ENCODE data around the gene TRMT1L.

The TRMT1L gene

DNA sequence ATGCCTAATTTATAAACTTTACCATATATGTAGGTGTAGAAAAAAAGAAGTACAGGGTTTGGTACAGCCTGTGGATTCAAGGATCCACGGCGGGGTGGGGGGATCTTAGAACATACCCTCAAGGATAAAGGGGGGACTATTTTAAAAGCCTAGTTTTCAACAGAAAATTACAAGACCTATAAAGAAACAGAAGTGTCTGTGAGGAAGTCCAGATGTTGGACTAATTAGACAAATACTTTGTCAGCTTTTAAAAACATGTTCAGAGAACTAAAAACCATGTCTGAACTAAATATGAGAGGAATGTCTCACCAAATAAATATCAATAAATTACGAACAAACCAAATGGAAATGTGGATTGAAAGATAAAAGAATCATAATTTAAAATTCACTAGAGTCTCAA, 51.6 kb downstream of the TRMT1L start:
- TF ChIP-seq, protein P1, sequence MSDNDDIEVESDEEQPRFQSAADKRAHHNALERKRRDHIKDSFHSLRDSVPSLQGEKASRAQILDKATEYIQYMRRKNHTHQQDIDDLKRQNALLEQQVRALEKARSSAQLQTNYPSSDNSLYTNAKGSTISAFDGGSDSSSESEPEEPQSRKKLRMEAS (IDR thresholded peaks at IDR 0.05) = no peak
- TF ChIP-seq USF1 (IDR thresholded peaks at IDR 0.05) = no peak

DNA sequence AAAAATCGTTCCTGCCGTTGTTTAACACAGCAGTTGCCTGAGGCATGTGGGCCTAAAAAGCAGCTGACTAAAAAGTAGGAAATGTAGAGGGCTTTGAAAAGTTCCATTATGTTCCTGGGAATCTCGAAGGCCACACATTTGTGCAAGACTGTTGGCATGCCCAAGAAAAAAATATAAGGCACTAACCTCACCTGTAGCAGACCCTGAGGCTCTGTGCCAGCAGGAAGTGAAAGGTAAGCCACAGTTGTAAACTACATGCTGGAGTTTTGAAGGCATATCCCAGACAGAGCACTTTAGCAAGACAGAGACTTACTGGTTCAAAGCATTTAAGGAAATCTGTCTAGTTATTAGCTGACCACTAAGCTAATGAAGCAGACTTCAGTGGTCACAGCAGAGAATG, 52.7 kb downstream of the TRMT1L start:
- TF ChIP-seq, protein P2, sequence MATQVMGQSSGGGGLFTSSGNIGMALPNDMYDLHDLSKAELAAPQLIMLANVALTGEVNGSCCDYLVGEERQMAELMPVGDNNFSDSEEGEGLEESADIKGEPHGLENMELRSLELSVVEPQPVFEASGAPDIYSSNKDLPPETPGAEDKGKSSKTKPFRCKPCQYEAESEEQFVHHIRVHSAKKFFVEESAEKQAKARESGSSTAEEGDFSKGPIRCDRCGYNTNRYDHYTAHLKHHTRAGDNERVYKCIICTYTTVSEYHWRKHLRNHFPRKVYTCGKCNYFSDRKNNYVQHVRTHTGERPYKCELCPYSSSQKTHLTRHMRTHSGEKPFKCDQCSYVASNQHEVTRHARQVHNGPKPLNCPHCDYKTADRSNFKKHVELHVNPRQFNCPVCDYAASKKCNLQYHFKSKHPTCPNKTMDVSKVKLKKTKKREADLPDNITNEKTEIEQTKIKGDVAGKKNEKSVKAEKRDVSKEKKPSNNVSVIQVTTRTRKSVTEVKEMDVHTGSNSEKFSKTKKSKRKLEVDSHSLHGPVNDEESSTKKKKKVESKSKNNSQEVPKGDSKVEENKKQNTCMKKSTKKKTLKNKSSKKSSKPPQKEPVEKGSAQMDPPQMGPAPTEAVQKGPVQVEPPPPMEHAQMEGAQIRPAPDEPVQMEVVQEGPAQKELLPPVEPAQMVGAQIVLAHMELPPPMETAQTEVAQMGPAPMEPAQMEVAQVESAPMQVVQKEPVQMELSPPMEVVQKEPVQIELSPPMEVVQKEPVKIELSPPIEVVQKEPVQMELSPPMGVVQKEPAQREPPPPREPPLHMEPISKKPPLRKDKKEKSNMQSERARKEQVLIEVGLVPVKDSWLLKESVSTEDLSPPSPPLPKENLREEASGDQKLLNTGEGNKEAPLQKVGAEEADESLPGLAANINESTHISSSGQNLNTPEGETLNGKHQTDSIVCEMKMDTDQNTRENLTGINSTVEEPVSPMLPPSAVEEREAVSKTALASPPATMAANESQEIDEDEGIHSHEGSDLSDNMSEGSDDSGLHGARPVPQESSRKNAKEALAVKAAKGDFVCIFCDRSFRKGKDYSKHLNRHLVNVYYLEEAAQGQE (IDR thresholded peaks at IDR 0.05; ENCODE audit: low read depth) = no peak
- no peak for TF ChIP-seq EGR1 (IDR thresholded peaks at IDR 0.05)
- TF ChIP-seq TEAD4 (IDR thresholded peaks at IDR 0.05) = no peak
- TF ChIP-seq FOXM1 (IDR thresholded peaks at IDR 0.05; ENCODE audit: borderline replicate concordance, low read depth) = no peak
- TF ChIP-seq EP300 (IDR thresholded peaks at IDR 0.05; ENCODE audit: borderline replicate concordance) = no peak
- no peak for TF ChIP-seq USF1 (IDR thresholded peaks at IDR 0.05)
- no peak for TF ChIP-seq RAD21 (IDR thresholded peaks at IDR 0.05; ENCODE audit: low read depth)
- no peak for TF ChIP-seq TAF1 (IDR thresholded peaks at IDR 0.05; ENCODE audit: low read depth)
- TF ChIP-seq CREB1 (IDR thresholded peaks at IDR 0.05; ENCODE audit: low read depth) = no peak
- TF ChIP-seq, protein P1 (IDR thresholded peaks at IDR 0.05) = no peak
- TF ChIP-seq YY1 (IDR thresholded peaks at IDR 0.05; ENCODE audit: low read depth) = no peak
- TF ChIP-seq CEBPB (IDR thresholded peaks at IDR 0.05) = no peak
- no peak for TF ChIP-seq TCF12 (IDR thresholded peaks at IDR 0.05; ENCODE audit: low read depth)
- no peak for TF ChIP-seq NFIC (IDR thresholded peaks at IDR 0.05)
- TF ChIP-seq ZBTB7A (IDR thresholded peaks at IDR 0.05; ENCODE audit: low read depth) = no peak

DNA sequence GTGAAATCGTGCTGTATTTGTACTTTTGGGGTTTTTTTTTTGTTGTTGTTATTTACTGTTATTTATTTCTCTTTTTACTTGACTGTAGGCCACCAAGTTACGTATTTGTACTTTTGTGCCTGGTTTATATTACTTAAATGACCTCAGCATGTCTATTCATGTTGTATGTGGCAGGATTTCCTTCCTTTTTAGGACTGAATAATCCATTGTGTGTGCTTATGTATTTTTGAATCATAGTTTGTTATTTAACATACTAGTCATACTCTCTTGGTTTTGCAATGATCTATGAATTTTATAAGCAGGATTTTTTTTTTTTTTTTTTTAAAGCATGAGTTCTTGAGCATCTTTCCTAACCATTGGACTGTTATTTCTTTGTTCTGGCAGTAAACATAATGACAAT, 60.2 kb downstream of the TRMT1L start:
- TF ChIP-seq TAF1 (IDR thresholded peaks at IDR 0.05; ENCODE audit: low read depth) = no peak
- TF ChIP-seq CEBPB (IDR thresholded peaks at IDR 0.05) = no peak
- no peak for TF ChIP-seq CREB1 (IDR thresholded peaks at IDR 0.05; ENCODE audit: low read depth)
- TF ChIP-seq ZBTB7A (IDR thresholded peaks at IDR 0.05; ENCODE audit: low read depth) = no peak
- TF ChIP-seq TCF12 (IDR thresholded peaks at IDR 0.05; ENCODE audit: low read depth) = no peak
- TF ChIP-seq EP300 (IDR thresholded peaks at IDR 0.05; ENCODE audit: borderline replicate concordance) = no peak
- TF ChIP-seq, protein P2 (IDR thresholded peaks at IDR 0.05; ENCODE audit: low read depth) = no peak
- no peak for TF ChIP-seq NFIC (IDR thresholded peaks at IDR 0.05)
- TF ChIP-seq FOXM1 (IDR thresholded peaks at IDR 0.05; ENCODE audit: borderline replicate concordance, low read depth) = no peak
- TF ChIP-seq EGR1 (IDR thresholded peaks at IDR 0.05) = no peak

- TF ChIP-seq, protein P2 (IDR thresholded peaks at IDR 0.05; ENCODE audit: low read depth) = no peak
Measured at GRCh38 chr1:185094761-185095160, 62.0 kb downstream of the TRMT1L start.

DNA sequence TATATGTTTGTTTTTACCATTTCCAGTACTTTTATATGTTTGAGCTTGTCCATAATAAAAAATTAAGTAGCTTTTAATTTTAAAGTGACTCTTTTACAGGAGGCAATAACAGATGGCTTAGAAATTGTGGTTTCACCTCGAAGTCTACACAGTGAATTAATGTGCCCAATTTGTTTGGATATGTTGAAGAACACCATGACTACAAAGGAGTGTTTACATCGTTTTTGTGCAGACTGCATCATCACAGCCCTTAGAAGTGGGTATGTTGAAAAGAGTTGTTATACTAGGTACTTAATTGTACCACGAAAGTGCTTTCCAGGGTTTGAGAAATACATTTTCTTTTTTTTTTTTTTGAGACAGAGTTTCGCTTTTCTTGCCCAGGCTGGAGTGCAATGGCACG, 65.3 kb downstream of the TRMT1L start:
- TF ChIP-seq TAF1 (IDR thresholded peaks at IDR 0.05; ENCODE audit: low read depth) (no peak), FOXM1 (IDR thresholded peaks at IDR 0.05; ENCODE audit: borderline replicate concordance, low read depth) (no peak), USF1 (IDR thresholded peaks at IDR 0.05) (no peak), TEAD4 (IDR thresholded peaks at IDR 0.05) (no peak), CEBPB (IDR thresholded peaks at IDR 0.05) (no peak), EP300 (IDR thresholded peaks at IDR 0.05; ENCODE audit: borderline replicate concordance) (no peak), RAD21 (IDR thresholded peaks at IDR 0.05; ENCODE audit: low read depth) (no peak), ZBTB7A (IDR thresholded peaks at IDR 0.05; ENCODE audit: low read depth) (no peak), TCF12 (IDR thresholded peaks at IDR 0.05; ENCODE audit: low read depth) (no peak), NFIC (IDR thresholded peaks at IDR 0.05) (no peak), EGR1 (IDR thresholded peaks at IDR 0.05) (no peak), YY1 (IDR thresholded peaks at IDR 0.05; ENCODE audit: low read depth) (no peak), CREB1 (IDR thresholded peaks at IDR 0.05; ENCODE audit: low read depth) (no peak)
